Islet precursor cell (in vitro differentiated cells): ENCODE data around the gene NT5C3B.
"Not testable (repeated sequence)": the region's sequence is repeated elsewhere in the genome, so short reads cannot be mapped to it uniquely, and the experiment has no call there.

Experiments
- DNase-seq: peaks from one replicate; pipeline ENCODE4 v3.0.0-alpha.2; 2018

NT5C3B gene

GRCh38 chr17:41835800-41836549, at the start of gene NT5C3B:
TSS of gene NT5C3B (minus strand) at chr17:41836232. CDS start at chr17:41836193, 39 bp downstream.
- peak; percentile 88 for DNase-seq

- no peak for DNase-seq
Observed at GRCh38 chr17:41885733-41886132, 49.7 kb upstream of the NT5C3B start.

GRCh38 chr17:41882756-41883155, 46.7 kb upstream of the NT5C3B start:
- DNase-seq = no peak

- DNase-seq = no peak
Observed at GRCh38 chr17:41880130-41880529, 44.1 kb upstream of the NT5C3B start.

- DNase-seq = not testable (repeated sequence)
Observed at GRCh38 chr17:41874293-41874670, 38.2 kb upstream of the NT5C3B start.

GRCh38 chr17:41873559-41874292, 37.7 kb upstream of the NT5C3B start:
- DNase-seq = no peak

GRCh38 chr17:41871789-41872188, 35.8 kb upstream of the NT5C3B start:
- no peak for DNase-seq

- no peak for DNase-seq
Observed at GRCh38 chr17:41870627-41871026, 34.6 kb upstream of the NT5C3B start.

GRCh38 chr17:41870097-41870496, 34.1 kb upstream of the NT5C3B start:
- DNase-seq = no peak

- no peak for DNase-seq
Observed at GRCh38 chr17:41869426-41869825, 33.4 kb upstream of the NT5C3B start.

- DNase-seq = no peak
Observed at GRCh38 chr17:41868568-41868967, 32.5 kb upstream of the NT5C3B start.

GRCh38 chr17:41865596-41865893, 29.5 kb upstream of the NT5C3B start:
- no peak for DNase-seq

- peak; percentile 98 for DNase-seq
Observed at GRCh38 chr17:41864836-41865595, 29.0 kb upstream of the NT5C3B start, which contains the start of gene KLHL11. TSS of gene KLHL11 (minus strand) at chr17:41865423. CDS start at chr17:41865370, 53 bp downstream.

GRCh38 chr17:41864498-41864835, 28.4 kb upstream of the NT5C3B start:
- no peak for DNase-seq

GRCh38 chr17:41863074-41863848, 27.2 kb upstream of the NT5C3B start:
- no peak for DNase-seq

- DNase-seq = no peak
Observed at GRCh38 chr17:41860254-41860931, 24.4 kb upstream of the NT5C3B start.

- DNase-seq = not testable (repeated sequence)
Observed at GRCh38 chr17:41851382-41851781, 15.3 kb upstream of the NT5C3B start.

GRCh38 chr17:41849251-41849990, 13.4 kb upstream of the NT5C3B start:
- DNase-seq = no peak

GRCh38 chr17:41848788-41849187, 12.8 kb upstream of the NT5C3B start:
- no peak for DNase-seq

GRCh38 chr17:41844971-41845370, 8.9 kb upstream of the NT5C3B start:
- DNase-seq = no peak

GRCh38 chr17:41840781-41841180, 4.7 kb upstream of the NT5C3B start:
- not testable (repeated sequence) for DNase-seq

- DNase-seq = not testable (repeated sequence)
Observed at GRCh38 chr17:41839448-41839847, 3.4 kb upstream of the NT5C3B start.
